ENCODE results near the gene FOXA3.
A peak's percentile ranks its signal among the peaks of the same experiment; 100 is the strongest.

Gene FOXA3

DNA sequence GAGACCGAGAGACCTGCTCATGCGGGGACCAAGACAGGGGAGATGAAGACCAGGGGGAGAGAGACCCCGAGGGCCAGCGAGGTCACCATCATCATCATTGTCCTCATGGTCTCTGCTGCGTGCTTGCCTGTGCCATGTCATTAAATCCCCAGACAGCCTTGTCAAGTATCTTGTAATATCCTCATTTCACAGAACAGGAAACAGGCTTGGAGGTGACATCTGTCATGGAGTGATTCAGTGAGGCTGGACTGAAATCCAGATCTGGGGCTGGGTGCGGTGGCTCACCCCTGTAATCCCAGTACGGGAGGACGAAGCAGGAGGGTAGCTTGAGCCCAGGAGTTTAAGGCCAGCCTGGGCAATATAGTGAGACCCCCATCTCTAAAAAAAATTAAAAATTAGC, 56.3 kb downstream of the FOXA3 start:
- no peak overlapping the region for H3K4me3 ChIP-seq (replicated peaks; ENCODE audit: low read depth, low read length)
- no peak for DNase-seq (ENCODE audit: extremely low read depth, low read depth)
- TF ChIP-seq, protein P1, sequence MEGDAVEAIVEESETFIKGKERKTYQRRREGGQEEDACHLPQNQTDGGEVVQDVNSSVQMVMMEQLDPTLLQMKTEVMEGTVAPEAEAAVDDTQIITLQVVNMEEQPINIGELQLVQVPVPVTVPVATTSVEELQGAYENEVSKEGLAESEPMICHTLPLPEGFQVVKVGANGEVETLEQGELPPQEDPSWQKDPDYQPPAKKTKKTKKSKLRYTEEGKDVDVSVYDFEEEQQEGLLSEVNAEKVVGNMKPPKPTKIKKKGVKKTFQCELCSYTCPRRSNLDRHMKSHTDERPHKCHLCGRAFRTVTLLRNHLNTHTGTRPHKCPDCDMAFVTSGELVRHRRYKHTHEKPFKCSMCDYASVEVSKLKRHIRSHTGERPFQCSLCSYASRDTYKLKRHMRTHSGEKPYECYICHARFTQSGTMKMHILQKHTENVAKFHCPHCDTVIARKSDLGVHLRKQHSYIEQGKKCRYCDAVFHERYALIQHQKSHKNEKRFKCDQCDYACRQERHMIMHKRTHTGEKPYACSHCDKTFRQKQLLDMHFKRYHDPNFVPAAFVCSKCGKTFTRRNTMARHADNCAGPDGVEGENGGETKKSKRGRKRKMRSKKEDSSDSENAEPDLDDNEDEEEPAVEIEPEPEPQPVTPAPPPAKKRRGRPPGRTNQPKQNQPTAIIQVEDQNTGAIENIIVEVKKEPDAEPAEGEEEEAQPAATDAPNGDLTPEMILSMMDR (IDR thresholded peaks at IDR 0.05; ENCODE audit: low read depth, low read length, missing control alignments): no peak

DNA sequence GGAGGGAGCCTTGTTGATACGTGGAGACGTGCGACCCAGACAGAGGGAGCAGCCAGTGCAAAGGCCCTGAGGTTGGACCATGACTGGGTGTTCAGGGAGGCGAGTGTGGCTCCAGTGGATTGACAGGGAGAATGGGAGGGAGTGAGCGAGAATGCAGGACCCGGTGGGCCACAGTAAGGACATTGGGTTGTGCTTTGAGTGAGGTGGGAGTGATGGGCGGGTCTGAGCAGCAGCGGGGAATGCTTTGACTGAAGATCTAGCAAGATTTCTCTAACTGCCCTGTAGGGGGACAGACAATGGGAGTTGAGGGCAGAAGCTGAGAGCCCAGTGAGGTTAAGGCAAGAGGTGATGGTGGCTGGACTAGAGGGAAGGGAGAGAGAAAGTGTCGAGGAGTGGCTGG, 58.2 kb downstream of the FOXA3 start:
- DNase-seq (ENCODE audit: extremely low read depth, low read depth): no peak
- H3K4me3 ChIP-seq (replicated peaks; ENCODE audit: low read depth, low read length): no peak overlapping the region
- TF ChIP-seq, protein P1 (IDR thresholded peaks at IDR 0.05; ENCODE audit: low read depth, low read length, missing control alignments): peak; percentile 26

Data from HFF-Myc (cell line).